ENCODE results near the gene VIPR2.

VIPR2 gene

GRCh38 chr7:159112136-159113011 lies 32.3 kb downstream of the VIPR2 start:
- no peak overlapping the region for H3K9ac ChIP-seq (ENCODE audit: low read depth, low read length)
- WGBS, result 91% methylated on average over 48 of the region's 48 CpGs

GRCh38 chr7:159109653-159110035 lies 35.0 kb downstream of the VIPR2 start:
- Histone ChIP-seq H3K27ac (ENCODE audit: low read depth, low read length) (no peak overlapping the region), H3K4me1 (ENCODE audit: insufficient read depth, low read length) (peaks cover 15% of the 10 kb centered on the region; the same call in 1 of the 2 replicates), H3K9me3 (ENCODE audit: insufficient read depth, low read depth, low read length) (peaks cover 13% of the 10 kb centered on the region; the same call in 1 of the 2 replicates), H3K9ac (ENCODE audit: low read depth, low read length) (no peak overlapping the region), H3K36me3 (ENCODE audit: insufficient read depth, low read length) (no peaks in the 10 kb centered on the region), H3K27me3 (ENCODE audit: insufficient read depth, low read length) (no peaks in the 10 kb centered on the region), H3K4me3 (ENCODE audit: low read length) (no peak overlapping the region)
- 90% methylated on average over 9 of the region's 10 CpGs for WGBS

More at GRCh38 chr7:159112136-159113011, 32.3 kb downstream of the VIPR2 start:
- no peak overlapping the region for H3K27ac ChIP-seq (ENCODE audit: low read depth, low read length)
- peaks cover 15% of the 10 kb centered on the region; the same call in 1 of the 2 replicates for H3K9me3 ChIP-seq (ENCODE audit: insufficient read depth, low read depth, low read length)
- no peaks in the 10 kb centered on the region for H3K36me3 ChIP-seq (ENCODE audit: insufficient read depth, low read length)
- H3K4me3 ChIP-seq (ENCODE audit: low read length), result no peak overlapping the region
- no peaks in the 10 kb centered on the region for H3K27me3 ChIP-seq (ENCODE audit: insufficient read depth, low read length)
- H3K4me1 ChIP-seq (ENCODE audit: insufficient read depth, low read length), result peaks cover 8% of the 10 kb centered on the region; the same call in 1 of the 2 replicates

- no peak overlapping the region for H3K4me3 ChIP-seq (ENCODE audit: low read length)
- 80% methylated on average over 9 of the region's 9 CpGs for WGBS
- no peak overlapping the region for H3K9ac ChIP-seq (ENCODE audit: low read depth, low read length)
- no peaks in the 10 kb centered on the region for H3K27me3 ChIP-seq (ENCODE audit: insufficient read depth, low read length)
- no peak overlapping the region for H3K27ac ChIP-seq (ENCODE audit: low read depth, low read length)
- no peaks in the 10 kb centered on the region for H3K36me3 ChIP-seq (ENCODE audit: insufficient read depth, low read length)
- H3K4me1 ChIP-seq (ENCODE audit: insufficient read depth, low read length), result peaks cover 12% of the 10 kb centered on the region; the same call in 1 of the 2 replicates
- H3K9me3 ChIP-seq (ENCODE audit: insufficient read depth, low read depth, low read length), result peaks cover 13% of the 10 kb centered on the region; the same call in 1 of the 2 replicates
Measured at GRCh38 chr7:159108941-159109652, 35.6 kb downstream of the VIPR2 start.

- Histone ChIP-seq H3K27ac (ENCODE audit: low read depth, low read length) (no peak overlapping the region), H3K27me3 (ENCODE audit: insufficient read depth, low read length) (no peaks in the 10 kb centered on the region), H3K9ac (ENCODE audit: low read depth, low read length) (no peak overlapping the region), H3K9me3 (ENCODE audit: insufficient read depth, low read depth, low read length) (peaks cover 13% of the 10 kb centered on the region; the same call in 1 of the 2 replicates), H3K4me1 (ENCODE audit: insufficient read depth, low read length) (peaks cover 7% of the 10 kb centered on the region; the same call in 1 of the 2 replicates), H3K36me3 (ENCODE audit: insufficient read depth, low read length) (no peaks in the 10 kb centered on the region), H3K4me3 (ENCODE audit: low read length) (no peak overlapping the region)
- WGBS, result 82% methylated on average over 2 of the region's 2 CpGs
Measured at GRCh38 chr7:159108491-159108890, 36.2 kb downstream of the VIPR2 start.

GRCh38 chr7:159107161-159107892 lies 37.3 kb downstream of the VIPR2 start:
- Histone ChIP-seq H3K4me3 (ENCODE audit: low read length) (no peak overlapping the region), H3K36me3 (ENCODE audit: insufficient read depth, low read length) (no peaks in the 10 kb centered on the region), H3K4me1 (ENCODE audit: insufficient read depth, low read length) (peaks cover 7% of the 10 kb centered on the region; the same call in 1 of the 2 replicates), H3K9me3 (ENCODE audit: insufficient read depth, low read depth, low read length) (peaks cover 15% of the 10 kb centered on the region; the same call in 1 of the 2 replicates), H3K9ac (ENCODE audit: low read depth, low read length) (no peak overlapping the region), H3K27me3 (ENCODE audit: insufficient read depth, low read length) (no peaks in the 10 kb centered on the region), H3K27ac (ENCODE audit: low read depth, low read length) (no peak overlapping the region)
- WGBS, result 80% methylated on average over 13 of the region's 13 CpGs

GRCh38 chr7:159105832-159106811 lies 38.5 kb downstream of the VIPR2 start:
- peaks cover 19% of the 10 kb centered on the region; the same call in 1 of the 2 replicates for H3K9me3 ChIP-seq (ENCODE audit: insufficient read depth, low read depth, low read length)
- WGBS, result 66% methylated on average over 13 of the region's 13 CpGs
- H3K4me1 ChIP-seq (ENCODE audit: insufficient read depth, low read length), result peaks cover 7% of the 10 kb centered on the region; the same call in 1 of the 2 replicates
- H3K9ac ChIP-seq (ENCODE audit: low read depth, low read length), result no peak overlapping the region
- H3K27ac ChIP-seq (ENCODE audit: low read depth, low read length), result no peak overlapping the region; the same call in 1 of the 2 replicates
- H3K4me3 ChIP-seq (ENCODE audit: low read length), result no peak overlapping the region
- no peaks in the 10 kb centered on the region for H3K27me3 ChIP-seq (ENCODE audit: insufficient read depth, low read length)
- no peaks in the 10 kb centered on the region for H3K36me3 ChIP-seq (ENCODE audit: insufficient read depth, low read length)

- Histone ChIP-seq H3K9ac (ENCODE audit: low read depth, low read length) (no peak overlapping the region), H3K4me1 (ENCODE audit: insufficient read depth, low read length) (peaks cover 7% of the 10 kb centered on the region; the same call in 1 of the 2 replicates), H3K4me3 (ENCODE audit: low read length) (no peak overlapping the region), H3K36me3 (ENCODE audit: insufficient read depth, low read length) (no peaks in the 10 kb centered on the region), H3K27me3 (ENCODE audit: insufficient read depth, low read length) (no peaks in the 10 kb centered on the region), H3K9me3 (ENCODE audit: insufficient read depth, low read depth, low read length) (peaks cover 23% of the 10 kb centered on the region; the same call in 1 of the 2 replicates), H3K27ac (ENCODE audit: low read depth, low read length) (no peak overlapping the region)
- 88% methylated on average over 14 of the region's 14 CpGs for WGBS
Measured at GRCh38 chr7:159105066-159105780, 39.4 kb downstream of the VIPR2 start.

GRCh38 chr7:159104188-159104920 lies 40.3 kb downstream of the VIPR2 start:
- no peak overlapping the region for H3K27ac ChIP-seq (ENCODE audit: low read depth, low read length)
- no peaks in the 10 kb centered on the region for H3K36me3 ChIP-seq (ENCODE audit: insufficient read depth, low read length)
- H3K4me3 ChIP-seq (ENCODE audit: low read length), result no peak overlapping the region
- 89% methylated on average over 19 of the region's 19 CpGs for WGBS
- H3K4me1 ChIP-seq (ENCODE audit: insufficient read depth, low read length), result peaks cover 7% of the 10 kb centered on the region; the same call in 1 of the 2 replicates
- H3K27me3 ChIP-seq (ENCODE audit: insufficient read depth, low read length), result no peaks in the 10 kb centered on the region
- H3K9me3 ChIP-seq (ENCODE audit: insufficient read depth, low read depth, low read length), result peaks cover 20% of the 10 kb centered on the region; the same call in 1 of the 2 replicates
- no peak overlapping the region for H3K9ac ChIP-seq (ENCODE audit: low read depth, low read length)
